HEK293 (cell line): ENCODE results near the gene FFAR1.

Source experiments
- CTCF ChIP-seq: fragments of 450-650 bp; formaldehyde crosslinking; IDR thresholded peaks from 2 replicates; pipeline ENCODE4 v1.5.1; 2016; ENCODE audit warnings: missing biosample characterization, missing genetic modification characterization
- GFI1B ChIP-seq: fragments of 450-650 bp; formaldehyde crosslinking; IDR thresholded peaks from 2 replicates; pipeline ENCODE4 v1.5.1; 2016; ENCODE audit warnings: missing biosample characterization, missing genetic modification characterization
- GLI4 ChIP-seq: fragments of 450-650 bp; formaldehyde crosslinking; IDR thresholded peaks from 2 replicates; pipeline ENCODE4 v1.5.1; 2016; ENCODE audit warnings: missing biosample characterization, missing genetic modification characterization
- MZF1 ChIP-seq: fragments of 450-650 bp; formaldehyde crosslinking; IDR thresholded peaks from 2 replicates; pipeline ENCODE4 v1.5.1; 2017; ENCODE audit warnings: missing biosample characterization, missing genetic modification characterization, borderline replicate concordance
- SCRT1 ChIP-seq: fragments of 450-650 bp; formaldehyde crosslinking; IDR thresholded peaks from 2 replicates; pipeline ENCODE4 v1.5.1; 2016; ENCODE audit warnings: missing biosample characterization, missing genetic modification characterization, borderline replicate concordance
- SP2 ChIP-seq: fragments of 450-650 bp; formaldehyde crosslinking; IDR thresholded peaks from 2 replicates; pipeline ENCODE4 v1.5.1; 2016; ENCODE audit warnings: missing biosample characterization, missing genetic modification characterization
- TCF7L2 ChIP-seq: IDR thresholded peaks from 2 replicates; pipeline ENCODE4 v1.6.1; 2011; ENCODE audit warnings: low read depth, mild to moderate bottlenecking, inconsistent platforms, low read length, moderate library complexity, borderline replicate concordance
- ZBTB1 ChIP-seq: fragments of 450-650 bp; formaldehyde crosslinking; IDR thresholded peaks from 2 replicates; pipeline ENCODE4 v1.5.1; 2016; ENCODE audit warnings: missing biosample characterization, missing genetic modification characterization
- ZNF274 ChIP-seq, 2 experiments: fragments of 200-500 bp in 1 of 2; fragments of 450-650 bp in 1 of 2; sonication (Bioruptor generic) in 1 of 2; formaldehyde crosslinking in 1 of 2; IDR thresholded peaks; 2 replicates each; pipeline versions ENCODE4 v1.5.1 to v1.6.1; 2014 to 2016; ENCODE audit warnings: borderline replicate concordance in 1 of 2, inconsistent platforms in 1 of 2, low read length in 1 of 2, missing biosample characterization in 1 of 2, missing genetic modification characterization in 1 of 2
- ZNF621 ChIP-seq: fragments of 450-650 bp; formaldehyde crosslinking; IDR thresholded peaks from 2 replicates; pipeline ENCODE4 v1.5.1; 2017; ENCODE audit warnings: missing biosample characterization, missing genetic modification characterization
- ZNF792 ChIP-seq: fragments of 450-650 bp; formaldehyde crosslinking; IDR thresholded peaks from 2 replicates; pipeline ENCODE4 v1.5.1; 2016; ENCODE audit warnings: missing biosample characterization, missing genetic modification characterization

GRCh38 chr19:35369522-35369921 lies 21.8 kb downstream of the FFAR1 start:
- no peak for TF ChIP-seq ZNF621 (tag by site-specific recombination)
- no peak for TF ChIP-seq SP2
- no peak for TF ChIP-seq ZNF792
- TF ChIP-seq GFI1B (tag by site-specific recombination): no peak
- TF ChIP-seq SCRT1: no peak
- no peak for TF ChIP-seq ZNF274 (IDR thresholded peaks at IDR 0.05; ENCODE audit: low read length)
- no peak for TF ChIP-seq ZNF274 (tag by site-specific recombination; IDR thresholded peaks at IDR 0.05; ENCODE audit: borderline replicate concordance)
- no peak for TF ChIP-seq ZBTB1 (tag by site-specific recombination)
- no peak for TF ChIP-seq TCF7L2
- TF ChIP-seq MZF1 (tag by site-specific recombination): no peak
- TF ChIP-seq CTCF (tag by site-specific recombination): no peak
- TF ChIP-seq GLI4 (tag by site-specific recombination): no peak
